Measurements from ENCODE around the gene NFAT5.
A peak's percentile ranks its signal among the peaks of the same experiment; 100 is the strongest.
"Not testable (repeated sequence)": the region's sequence is repeated elsewhere in the genome, so short reads cannot be mapped to it uniquely, and the experiment has no call there.

Gene NFAT5, protein sequence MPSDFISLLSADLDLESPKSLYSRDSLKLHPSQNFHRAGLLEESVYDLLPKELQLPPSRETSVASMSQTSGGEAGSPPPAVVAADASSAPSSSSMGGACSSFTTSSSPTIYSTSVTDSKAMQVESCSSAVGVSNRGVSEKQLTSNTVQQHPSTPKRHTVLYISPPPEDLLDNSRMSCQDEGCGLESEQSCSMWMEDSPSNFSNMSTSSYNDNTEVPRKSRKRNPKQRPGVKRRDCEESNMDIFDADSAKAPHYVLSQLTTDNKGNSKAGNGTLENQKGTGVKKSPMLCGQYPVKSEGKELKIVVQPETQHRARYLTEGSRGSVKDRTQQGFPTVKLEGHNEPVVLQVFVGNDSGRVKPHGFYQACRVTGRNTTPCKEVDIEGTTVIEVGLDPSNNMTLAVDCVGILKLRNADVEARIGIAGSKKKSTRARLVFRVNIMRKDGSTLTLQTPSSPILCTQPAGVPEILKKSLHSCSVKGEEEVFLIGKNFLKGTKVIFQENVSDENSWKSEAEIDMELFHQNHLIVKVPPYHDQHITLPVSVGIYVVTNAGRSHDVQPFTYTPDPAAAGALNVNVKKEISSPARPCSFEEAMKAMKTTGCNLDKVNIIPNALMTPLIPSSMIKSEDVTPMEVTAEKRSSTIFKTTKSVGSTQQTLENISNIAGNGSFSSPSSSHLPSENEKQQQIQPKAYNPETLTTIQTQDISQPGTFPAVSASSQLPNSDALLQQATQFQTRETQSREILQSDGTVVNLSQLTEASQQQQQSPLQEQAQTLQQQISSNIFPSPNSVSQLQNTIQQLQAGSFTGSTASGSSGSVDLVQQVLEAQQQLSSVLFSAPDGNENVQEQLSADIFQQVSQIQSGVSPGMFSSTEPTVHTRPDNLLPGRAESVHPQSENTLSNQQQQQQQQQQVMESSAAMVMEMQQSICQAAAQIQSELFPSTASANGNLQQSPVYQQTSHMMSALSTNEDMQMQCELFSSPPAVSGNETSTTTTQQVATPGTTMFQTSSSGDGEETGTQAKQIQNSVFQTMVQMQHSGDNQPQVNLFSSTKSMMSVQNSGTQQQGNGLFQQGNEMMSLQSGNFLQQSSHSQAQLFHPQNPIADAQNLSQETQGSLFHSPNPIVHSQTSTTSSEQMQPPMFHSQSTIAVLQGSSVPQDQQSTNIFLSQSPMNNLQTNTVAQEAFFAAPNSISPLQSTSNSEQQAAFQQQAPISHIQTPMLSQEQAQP (N-terminal part only)

DNA sequence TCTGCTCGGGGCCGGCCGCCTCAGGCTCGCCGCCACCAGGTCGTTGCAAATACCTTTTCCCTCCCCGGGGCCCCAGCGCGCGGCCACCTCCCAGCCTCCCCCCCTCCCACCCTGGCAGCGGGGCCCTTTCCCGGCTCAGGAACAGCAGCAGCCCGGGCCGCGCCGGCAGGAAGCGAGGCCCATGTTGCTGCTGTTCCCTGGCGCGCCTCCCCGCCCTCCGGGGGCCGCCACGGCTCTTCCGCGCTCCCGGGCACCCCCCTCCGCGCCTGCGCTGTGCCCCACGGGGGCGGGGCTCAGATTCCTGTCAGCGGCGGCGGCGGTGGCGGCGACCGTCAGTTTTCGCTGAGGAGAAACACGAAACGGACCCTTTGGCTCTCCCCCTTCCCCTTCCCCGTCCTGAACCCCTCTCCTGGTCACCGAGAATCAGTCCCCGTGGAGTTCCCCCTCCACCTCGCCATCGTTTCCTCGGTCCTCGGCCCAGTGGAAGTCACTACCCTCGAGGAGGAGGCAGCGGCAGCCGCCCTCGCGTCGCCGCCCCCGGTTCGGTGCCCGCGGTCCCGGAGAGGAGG lies at the start of gene NFAT5:
Gene NFAT5 (plus strand): TSS at position 296 of the 569 bp plus-strand sequence. CDS start 336 bp downstream, outside the sequence.
- DNase-seq = peak; percentile 48 to 69

DNA sequence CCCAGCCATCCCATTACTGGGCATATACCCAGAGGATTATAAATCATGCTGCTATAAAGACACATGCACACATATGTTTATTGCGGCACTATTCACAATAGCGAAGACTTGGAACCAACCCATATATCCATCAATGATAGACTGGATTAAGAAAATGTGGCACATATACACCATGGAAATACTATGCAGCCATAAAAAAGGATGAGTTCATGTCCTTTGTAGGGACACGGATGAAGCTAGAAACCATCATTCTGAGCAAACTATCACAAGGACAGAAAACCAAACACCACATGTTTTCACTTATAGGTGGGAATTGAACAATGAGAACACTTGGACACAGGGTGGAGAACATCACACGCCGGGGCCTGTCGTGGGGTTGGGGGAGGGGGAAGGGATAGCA lies 47.9 kb upstream of the NFAT5 start:
- not testable (repeated sequence) for DNase-seq

DNA sequence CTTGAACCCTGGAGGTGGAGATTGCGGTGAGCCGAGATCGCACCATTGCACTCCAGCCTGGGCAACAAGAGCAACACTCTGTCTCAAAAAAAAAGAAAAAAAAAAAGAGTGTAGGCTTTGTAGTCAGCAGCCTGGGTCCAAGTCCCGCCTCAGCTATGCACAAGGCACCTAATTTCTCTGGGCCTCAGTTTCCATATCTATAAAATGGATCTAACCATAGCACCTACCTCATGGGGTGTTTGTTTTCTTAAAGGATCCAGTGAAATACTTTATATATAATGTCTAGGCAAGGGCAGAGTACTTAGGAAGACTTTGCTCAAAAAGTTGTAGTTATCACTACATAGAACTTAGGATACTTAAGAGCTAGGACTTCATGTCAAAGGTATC lies 45.4 kb upstream of the NFAT5 start:
- DNase-seq = no peak

DNA sequence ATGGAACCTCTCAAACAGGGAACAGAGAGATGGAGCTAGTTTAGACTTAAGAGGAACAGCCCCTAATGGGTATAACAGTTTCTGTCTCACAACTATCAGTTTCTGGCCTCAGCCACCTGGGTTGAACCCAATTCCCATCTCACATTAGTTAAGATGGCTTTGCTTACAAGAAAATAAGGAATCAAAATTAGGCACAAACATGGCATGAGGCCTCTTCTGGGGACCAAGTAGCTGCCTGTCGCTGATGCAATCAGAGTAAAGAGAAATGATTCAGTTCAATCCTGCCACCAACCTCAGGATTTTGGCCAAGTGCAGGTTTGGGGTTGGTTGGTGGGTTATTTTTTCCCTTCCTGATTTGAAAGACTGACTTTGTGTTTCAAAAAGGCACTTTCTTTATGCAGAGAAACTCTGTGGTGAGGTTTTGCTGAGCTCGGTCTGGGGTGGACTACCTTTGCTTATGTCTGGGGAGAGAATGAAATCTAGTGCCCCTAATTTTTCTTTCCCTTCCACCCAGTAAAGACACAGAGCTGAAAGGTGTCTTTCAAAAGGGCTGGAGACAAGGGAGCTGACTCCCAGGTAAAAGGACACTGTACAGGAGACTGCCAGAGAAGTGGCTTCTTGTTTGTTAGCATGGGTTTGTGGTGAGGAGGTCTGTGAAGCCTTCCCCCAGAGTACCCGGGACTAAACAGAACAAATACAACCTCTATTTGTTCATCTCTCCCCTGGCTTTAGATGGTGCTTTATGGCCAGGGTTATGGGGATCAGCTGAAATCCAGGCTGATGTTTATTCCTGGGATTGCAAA lies 44.8 kb upstream of the NFAT5 start:
- DNase-seq = no peak

DNA sequence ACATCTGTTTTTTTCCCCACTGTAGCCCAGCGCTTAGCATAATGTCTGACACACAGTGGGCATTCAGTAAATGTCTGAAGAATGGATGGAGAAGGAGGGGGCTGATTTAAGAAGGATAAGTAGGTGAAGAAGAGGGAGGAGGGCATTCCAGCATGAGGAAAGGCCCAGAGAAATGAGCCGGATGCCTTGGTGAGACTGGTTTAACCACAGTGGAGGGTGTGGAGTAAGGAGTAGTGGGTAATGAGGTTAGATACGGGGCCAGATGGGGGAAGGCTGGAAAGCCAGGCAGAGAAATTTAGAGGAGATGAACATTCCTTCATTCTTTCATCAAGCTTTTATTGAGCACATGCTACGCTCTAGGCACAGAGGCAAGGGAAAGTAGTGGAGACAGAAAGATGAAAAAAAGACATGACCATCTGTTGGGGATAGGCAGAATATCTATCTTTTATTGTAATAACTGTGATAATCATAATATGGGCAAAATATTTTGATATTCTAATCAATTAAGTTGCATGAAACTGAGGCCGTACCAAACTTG lies 43.7 kb upstream of the NFAT5 start:
- DNase-seq = no peak

DNA sequence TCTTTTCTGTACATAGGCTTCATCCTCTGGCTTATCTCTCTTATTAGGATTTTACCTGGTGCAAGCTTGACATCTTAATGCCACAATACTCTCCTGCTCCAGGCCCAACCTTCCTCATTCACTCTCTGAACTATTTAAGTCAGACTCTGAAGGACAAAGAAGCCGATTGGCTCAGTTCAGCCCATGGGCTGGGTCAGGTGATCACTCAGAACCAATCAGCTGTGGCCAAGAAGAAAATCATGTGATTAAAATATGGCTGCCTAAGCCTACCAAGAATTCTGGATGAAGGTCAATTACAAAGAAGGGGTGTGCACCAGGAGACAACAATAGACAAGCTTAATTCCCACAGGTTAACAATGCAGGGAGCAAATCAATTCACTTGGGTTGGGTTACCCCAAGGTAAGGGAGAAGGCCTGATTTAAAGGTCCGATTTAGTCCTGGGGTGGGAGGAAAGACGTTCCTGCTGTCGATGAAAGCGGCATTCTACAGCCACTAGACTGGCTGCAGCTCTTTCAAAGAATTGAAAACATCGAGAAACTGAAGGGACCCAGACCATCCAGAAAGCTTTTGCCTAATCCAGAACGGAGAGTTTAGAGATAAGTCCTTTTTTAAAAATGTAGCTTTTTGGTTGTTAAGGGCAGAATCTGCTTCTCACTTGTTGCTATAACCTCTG lies 42.9 kb upstream of the NFAT5 start:
- DNase-seq = peak in 1 of 2 experiments; percentile 29

DNA sequence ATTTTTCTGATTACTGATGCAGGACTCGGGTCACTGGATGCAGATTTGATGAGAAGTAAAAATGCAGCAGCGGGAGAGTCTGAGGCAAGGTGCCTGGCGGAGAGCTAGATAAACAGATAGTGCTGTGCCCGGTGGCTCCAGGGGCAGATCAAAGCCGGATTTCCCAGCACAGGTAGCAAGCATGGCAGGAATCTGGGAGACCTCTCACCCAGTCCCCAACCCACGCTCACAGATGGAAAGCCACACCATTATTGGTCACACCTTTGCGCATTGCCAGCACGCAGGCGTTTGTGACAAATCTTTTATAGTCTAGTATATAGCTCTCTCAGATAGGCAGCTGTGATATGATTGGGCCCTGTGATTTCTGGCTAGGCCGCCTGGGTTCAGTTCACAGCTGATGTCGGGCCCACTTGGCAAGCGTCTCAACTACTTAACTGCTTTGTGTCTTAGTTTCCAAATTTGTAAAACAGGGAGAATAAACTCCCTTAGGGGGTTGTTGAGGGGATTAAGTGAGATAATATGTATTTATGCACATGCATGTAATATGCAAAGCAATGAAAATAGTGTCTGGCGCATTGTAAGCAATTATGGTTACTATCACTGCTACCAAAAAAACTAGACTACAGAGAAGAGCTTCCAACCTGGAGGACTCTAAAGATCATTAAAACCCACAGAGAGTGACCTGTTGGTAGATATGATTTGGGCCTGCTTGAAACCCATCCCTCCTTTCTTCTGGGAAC lies 42.0 kb upstream of the NFAT5 start:
- DNase-seq = no peak

DNA sequence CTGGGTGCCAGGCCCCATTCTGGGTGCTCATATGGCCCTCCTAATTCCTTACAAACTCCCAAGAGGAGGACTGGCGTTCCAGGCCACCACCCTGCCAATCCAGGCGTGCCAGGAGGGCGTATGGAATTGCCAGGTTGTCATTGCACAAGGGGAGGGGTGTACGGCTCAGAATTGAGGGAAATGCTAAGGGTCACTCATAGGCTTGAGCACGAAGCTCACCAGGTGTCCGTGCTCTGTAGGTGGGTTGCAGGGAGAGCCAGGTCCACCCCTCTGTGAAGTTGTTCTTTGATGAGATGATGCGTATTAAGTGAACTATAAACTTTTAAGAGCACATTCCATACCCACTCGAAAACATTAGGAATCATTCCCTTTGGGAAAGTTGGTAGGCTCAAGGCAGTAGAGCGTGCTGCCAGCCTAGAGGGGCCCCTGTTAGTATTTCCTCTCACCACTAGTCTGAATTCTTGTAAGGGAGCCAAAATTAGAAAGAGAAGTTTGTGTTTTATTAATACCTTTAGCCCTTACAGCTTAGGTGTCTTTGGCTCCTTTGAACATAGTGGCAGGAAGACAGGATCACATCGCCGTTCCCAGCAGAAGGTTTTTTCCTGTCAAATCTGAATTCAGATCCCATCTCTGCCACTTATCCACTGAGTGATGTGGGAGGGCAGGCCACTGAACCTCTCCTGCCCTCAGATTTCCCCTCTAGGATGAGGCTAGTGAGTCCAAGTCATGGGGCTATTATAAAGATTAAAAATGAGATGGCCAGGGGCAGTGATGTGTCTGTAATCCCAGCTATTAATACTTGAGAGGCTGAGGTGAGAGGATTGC lies 38.7 kb upstream of the NFAT5 start:
- DNase-seq = no peak

DNA sequence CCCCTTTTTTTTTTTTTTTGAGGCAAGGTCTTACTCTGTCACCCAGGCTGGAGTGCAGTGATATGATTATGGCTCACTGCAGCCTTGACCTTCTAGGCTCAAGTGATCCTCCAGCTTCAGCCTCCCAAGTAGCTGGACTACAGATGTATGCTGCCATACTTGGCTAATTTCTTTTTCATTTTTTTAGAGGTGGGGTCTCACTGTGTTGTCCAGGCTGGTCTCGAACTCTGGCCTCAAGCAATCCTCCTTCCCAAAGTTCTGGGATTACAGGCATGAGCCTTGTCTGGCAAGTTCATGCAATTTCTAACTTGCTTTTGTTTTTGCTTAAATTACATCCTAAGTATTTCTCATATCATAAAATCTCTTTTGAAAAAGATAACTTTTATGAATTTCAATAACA lies 33.8 kb upstream of the NFAT5 start:
- no peak for DNase-seq

DNA sequence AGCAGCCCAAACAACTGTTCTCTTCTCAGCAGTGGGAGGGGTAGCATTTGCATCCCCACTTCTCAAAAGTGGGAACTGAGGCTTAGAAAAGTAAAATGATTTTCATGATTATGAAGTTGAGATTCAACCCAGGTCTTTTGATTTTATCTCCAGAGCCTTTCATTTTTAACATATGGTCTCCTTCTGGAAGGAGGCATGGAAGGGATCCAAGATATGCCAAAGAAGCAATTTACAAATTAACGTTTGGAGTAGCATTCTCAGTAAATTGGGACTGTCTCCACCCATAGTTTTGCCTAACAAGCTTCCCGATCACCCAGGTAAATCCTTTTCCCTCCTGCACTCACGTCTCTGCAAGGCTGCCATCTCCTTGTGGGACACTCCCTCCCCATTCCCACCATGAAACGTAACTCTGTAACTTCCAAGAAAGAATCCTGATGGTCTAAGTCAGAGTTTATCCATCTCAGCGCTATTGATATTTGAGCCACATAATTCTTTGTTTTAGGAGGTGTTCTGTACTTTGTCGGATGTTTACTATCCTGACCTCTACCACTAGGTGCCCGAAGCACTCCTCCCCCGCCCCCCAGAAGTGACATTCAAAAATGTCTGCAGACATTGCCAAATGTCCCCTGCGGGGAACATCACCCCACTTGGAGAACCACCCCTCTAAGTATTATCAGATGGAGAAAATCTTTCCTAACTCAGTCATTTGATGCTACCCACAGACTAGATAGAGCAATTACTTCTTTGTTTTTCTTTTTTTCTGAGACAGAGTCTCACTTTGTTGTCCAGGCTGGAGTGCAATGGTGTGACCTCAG lies 32.9 kb upstream of the NFAT5 start:
- DNase-seq = no peak

DNA sequence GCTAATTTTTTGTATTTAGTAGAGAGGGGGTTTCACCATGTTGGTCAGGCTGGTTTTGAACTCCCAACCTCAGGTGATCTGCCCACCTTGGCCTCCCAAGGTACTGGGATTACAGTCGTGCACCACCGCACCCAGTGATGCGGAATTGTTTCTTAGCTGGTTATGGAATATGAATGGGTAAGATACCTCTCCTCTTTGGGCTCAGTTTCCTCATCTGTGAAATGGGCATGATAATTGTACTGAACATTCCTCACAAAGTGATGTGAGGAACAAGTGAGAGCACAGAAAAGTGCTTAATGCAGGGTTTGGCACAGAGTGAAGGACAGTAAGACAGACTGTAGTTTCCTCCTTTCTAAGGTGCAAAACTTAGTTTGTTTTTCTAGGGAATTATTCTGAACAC lies 31.0 kb upstream of the NFAT5 start:
- DNase-seq = no peak

DNA sequence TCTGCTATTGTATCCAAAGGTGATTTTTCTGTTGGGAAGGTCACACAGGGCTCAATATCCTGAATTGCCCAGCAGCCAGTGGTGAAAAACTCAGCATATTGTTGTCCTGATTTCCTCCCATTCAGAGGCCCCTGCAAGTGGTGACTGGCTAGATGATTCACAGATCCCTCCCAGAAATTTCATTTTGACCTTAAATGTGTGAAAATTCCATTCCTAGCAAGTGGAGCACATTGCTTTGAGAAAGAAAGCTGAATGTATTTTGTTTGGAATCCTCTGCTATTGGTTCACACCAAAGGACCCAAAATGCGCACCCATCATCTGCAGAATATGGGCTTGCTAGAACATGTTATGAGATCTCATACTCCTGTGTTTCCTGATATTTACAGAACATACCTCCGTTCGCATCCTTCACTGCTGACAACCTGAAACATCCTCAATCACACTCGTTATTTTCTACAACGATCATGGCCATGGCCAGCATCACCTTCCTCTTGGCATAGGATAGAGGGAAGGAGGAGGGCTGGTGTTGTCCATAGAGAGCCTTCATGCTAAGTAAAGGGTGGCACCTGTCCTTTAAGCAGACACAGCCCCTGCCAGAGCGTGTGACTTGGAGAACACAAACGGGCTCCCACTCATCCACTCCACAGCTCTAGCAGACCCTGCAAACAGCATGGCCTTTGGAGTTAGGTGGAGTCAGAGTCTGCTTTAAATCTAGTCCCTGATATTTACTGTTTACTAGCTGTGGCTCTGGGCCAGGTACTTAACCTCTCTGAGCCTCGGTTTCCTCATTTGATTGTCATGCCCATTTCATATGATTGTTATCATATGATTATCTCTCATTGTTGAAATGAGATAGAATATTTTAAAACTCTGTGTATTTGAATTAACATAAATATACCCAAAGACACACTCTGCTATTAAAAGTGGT lies 30.4 kb upstream of the NFAT5 start:
- DNase-seq = no peak

DNA sequence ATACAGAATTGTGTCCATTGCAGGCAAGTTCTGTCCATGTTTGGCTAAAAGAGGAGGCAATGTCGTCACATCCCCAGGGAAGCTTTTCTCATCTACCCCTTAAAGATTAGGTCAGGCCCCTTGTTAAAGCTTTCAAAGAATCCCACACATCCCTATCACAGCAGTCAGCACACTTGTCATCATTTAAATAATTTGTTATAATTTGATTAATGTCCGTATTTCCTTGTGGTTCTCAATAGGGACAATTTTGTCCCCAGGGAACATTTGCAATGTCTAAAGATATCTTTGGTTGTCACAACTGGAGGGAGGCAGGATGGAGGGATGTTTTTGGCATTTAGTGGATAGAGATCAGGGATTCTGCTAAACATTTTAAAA lies 28.1 kb upstream of the NFAT5 start:
- no peak for DNase-seq

DNA sequence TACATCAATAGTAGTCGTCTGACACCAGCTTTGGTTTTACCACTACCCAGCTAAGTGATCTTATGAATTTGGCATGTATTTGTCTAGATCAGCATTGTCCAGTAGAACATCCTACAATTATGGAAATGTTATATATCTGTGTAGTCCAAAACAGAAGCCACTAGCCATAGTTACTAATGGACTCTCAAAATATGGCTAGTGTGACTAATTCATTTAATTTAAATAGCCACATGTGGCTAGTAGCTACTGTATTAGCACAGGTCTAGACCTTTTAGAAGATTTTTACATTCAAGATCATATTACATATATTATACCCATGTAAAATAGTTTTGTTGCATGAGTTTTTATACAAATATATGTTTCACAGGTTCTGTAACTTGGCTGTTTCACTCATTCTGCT lies 27.0 kb upstream of the NFAT5 start:
- no peak for DNase-seq

DNA sequence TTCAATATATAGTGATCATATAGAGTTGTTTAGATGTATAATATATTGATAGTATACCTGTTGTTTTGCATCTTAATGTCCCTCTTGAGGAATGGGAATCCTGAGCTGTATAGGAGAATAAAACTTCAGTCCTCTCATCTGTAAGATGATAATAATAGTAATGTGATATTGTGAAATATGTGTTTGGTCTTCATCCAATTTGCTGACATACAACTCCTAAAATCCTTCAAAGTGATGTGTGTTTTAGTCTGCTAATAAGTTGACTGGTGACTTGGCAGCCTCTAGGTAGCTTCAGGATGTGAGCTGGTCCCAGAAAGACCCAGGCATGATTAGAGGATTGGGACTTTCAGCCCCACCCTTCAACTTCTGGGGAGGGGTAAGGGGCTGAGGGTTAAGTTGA lies 22.8 kb upstream of the NFAT5 start:
- no peak for DNase-seq

DNA sequence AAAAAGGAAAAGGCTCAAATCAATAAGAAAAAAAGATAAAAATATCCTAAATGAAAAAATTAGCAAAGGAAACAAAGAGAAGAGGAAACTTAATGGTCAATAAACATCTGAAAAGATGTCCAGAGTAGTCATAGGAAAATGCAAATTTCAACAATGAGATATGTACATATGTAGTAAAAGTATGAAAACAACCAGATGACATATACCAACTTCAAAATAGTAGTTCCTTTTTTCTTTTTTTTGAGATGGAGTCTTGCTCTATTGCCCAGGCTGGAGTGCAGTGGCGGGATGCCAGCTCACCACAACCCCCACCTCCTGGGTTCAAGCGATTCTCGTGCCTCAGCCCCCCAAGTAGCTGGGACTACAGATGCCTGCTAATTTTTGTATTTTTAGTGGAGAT lies 21.7 kb upstream of the NFAT5 start:
- no peak for DNase-seq

DNA sequence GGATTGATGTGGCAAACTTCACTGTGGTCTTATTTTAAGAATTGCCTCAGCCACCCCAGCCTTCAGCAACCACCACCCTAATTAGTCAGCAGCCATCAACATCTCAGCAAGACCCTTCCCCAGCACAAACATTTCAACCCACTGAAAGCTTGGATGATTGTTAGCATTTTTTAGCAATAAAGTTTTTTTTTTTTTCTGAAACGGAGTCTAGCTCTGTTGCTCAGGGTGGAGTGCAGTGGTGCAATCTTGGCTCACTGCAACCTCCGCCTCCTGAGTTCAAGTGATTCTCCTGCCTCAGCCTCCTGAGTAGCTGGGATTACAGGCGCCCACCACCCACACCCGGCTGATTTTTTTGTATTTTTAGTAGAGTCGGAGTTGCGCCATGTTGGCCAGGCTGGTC lies 19.1 kb upstream of the NFAT5 start:
- not testable (repeated sequence) for DNase-seq

DNA sequence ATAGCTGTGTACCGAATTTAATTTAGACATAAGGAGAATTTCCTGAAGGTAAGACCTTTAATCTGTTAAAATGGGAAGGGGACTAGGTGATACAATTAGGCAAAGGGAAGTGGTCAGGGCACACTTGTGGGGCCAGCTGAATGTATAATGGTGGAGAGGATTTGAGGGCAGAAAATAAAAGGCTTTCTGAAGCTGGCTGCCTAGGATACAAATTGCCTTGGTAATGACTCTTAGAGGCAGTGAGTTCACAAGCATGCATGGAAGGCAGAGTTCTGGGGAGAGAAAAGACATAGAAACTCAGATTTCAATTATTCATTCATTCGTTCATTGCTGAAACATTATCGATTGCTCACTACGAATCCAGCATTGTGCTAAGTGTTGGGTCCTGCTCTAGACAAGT lies 12.4 kb upstream of the NFAT5 start:
- no peak for DNase-seq
